HepG2 (cell line): ENCODE measurements around the gene PSD. TPM values are rescaled to one million over a fixed set of nuclear protein-coding genes. Genes with fewer than 3 reads are reported as not detected.

Experiments used
- HOXA7 ChIP-seq: sonication (generic); formaldehyde crosslinking; IDR thresholded peaks from 2 replicates; pipeline ENCODE4 v1.8.1; 2022; ENCODE audit warnings: mild to moderate bottlenecking, missing genetic modification reagents, moderate library complexity
- JUN ChIP-seq: sonication (generic); formaldehyde crosslinking; IDR thresholded peaks from 2 replicates; pipeline ENCODE4 v1.4.0; 2020; ENCODE audit warnings: mild to moderate bottlenecking, missing genetic modification reagents
- KDM1A ChIP-seq: IDR thresholded peaks from 2 replicates; pipeline ENCODE4 v1.6.1; 2016; ENCODE audit warnings: missing compliant biosample characterization
- MIER3 ChIP-seq: IDR thresholded peaks from 2 replicates; pipeline ENCODE4 v1.6.1; 2016; ENCODE audit warnings: missing compliant biosample characterization, borderline replicate concordance
- SNAPC2 ChIP-seq: sonication (generic); formaldehyde crosslinking; IDR thresholded peaks from 2 replicates; pipeline ENCODE4 v1.8.1; 2022; ENCODE audit warnings: mild to moderate bottlenecking, missing genetic modification reagents
- ZBTB10 ChIP-seq: sonication (generic); formaldehyde crosslinking; IDR thresholded peaks from 2 replicates; pipeline ENCODE4 v1.4.0; 2020; ENCODE audit warnings: missing genetic modification reagents, borderline replicate concordance
- ZNF275 ChIP-seq: sonication (generic); formaldehyde crosslinking; IDR thresholded peaks from 2 replicates; pipeline ENCODE4 v1.8.0; 2022; ENCODE audit warnings: missing genetic modification reagents, mild to moderate bottlenecking, inconsistent platforms, borderline replicate concordance
- ZNF430 ChIP-seq: sonication (generic); formaldehyde crosslinking; IDR thresholded peaks from 2 replicates; pipeline ENCODE4 v1.9.0; 2021; ENCODE audit warnings: mild to moderate bottlenecking, missing genetic modification reagents
- ZNF44 ChIP-seq: sonication (generic); formaldehyde crosslinking; IDR thresholded peaks from 2 replicates; pipeline ENCODE4 v1.5.1; 2020; ENCODE audit warnings: mild to moderate bottlenecking, missing genetic modification reagents
- ZNF609 ChIP-seq: sonication (generic); formaldehyde crosslinking; IDR thresholded peaks from 2 replicates; pipeline ENCODE4 v1.4.0; 2020; ENCODE audit warnings: mild to moderate bottlenecking, missing genetic modification reagents, borderline replicate concordance
- polyA plus RNA-seq, 8 experiments: library from polyadenylated mRNA; depleted of rRNA in 3 of 8; stranded (reverse) in 7 of 8; unstranded in 1 of 8; fragments of >200 nt; fragmentation: Illumina TruSeq in 4 of 8; extraction: Trizol in 4 of 8; gene quantifications; 2 replicates each; pipeline versions ENCODE4 v1.2.1 to v1.2.3, GENCODE V29; 2011 to 2016; ENCODE audit warnings: low read depth in 4 of 8, missing spikeins in 1 of 8, mixed read lengths in 1 of 8; ENCODE audit not compliant: insufficient read depth in 1 of 8
- total RNA-seq, 5 experiments: library from RNA; depleted of rRNA; stranded (reverse); fragments of >200 nt; fragmentation: Illumina TruSeq; extraction: Trizol; gene quantifications; 2 replicates each; pipeline ENCODE4 v1.2.3, GENCODE V29; 2016; ENCODE audit warnings: low read depth in 1 of 5
- TF ChIP-seq, protein P1 (sequence below): sonication (generic); formaldehyde crosslinking; IDR thresholded peaks from 2 replicates; pipeline ENCODE4 v1.4.0; 2020; ENCODE audit warnings: mild to moderate bottlenecking, missing genetic modification reagents
- TF ChIP-seq, protein P2 (sequence below): sonication (generic); formaldehyde crosslinking; conservative IDR thresholded peaks from 2 replicates; pipeline ENCODE4 v1.4.0; 2020; ENCODE audit warnings: missing genetic modification reagents
- TF ChIP-seq, protein P3 (sequence below): sonication (generic); formaldehyde crosslinking; IDR thresholded peaks from 2 replicates; pipeline ENCODE4 v1.8.1; 2023; ENCODE audit warnings: mild to moderate bottlenecking, inconsistent platforms, moderate library complexity, missing genetic modification reagents, borderline replicate concordance

The PSD gene
- total and polyA plus RNA-seq, 2 of the 13 experiments (the other 11 are each of a cell fraction or from before 2014, with no cell fraction given), result 0.35 to 0.58 TPM

- TF ChIP-seq ZNF609 (peak; percentile 48; the same call in 1 of the 2 replicates), KDM1A (no peak), ZNF44 (CRISPR knock-in tag) (peak; percentile 50; the same call in 1 of the 2 replicates), MIER3 (CRISPR knock-in tag) (peak; percentile 65; the same call in 1 of the 2 replicates), SNAPC2 (CRISPR knock-in tag) (0 out of 2 replicates have a peak, but pooled peaks have one; percentile 30), ZNF275 (CRISPR knock-in tag) (no peak; the same call in 1 of the 2 replicates), ZNF430 (CRISPR knock-in tag) (no peak), HOXA7 (CRISPR knock-in tag) (no peak), JUN (CRISPR knock-in tag) (no peak), ZBTB10 (CRISPR knock-in tag) (no peak)
- TF ChIP-seq, protein P1, sequence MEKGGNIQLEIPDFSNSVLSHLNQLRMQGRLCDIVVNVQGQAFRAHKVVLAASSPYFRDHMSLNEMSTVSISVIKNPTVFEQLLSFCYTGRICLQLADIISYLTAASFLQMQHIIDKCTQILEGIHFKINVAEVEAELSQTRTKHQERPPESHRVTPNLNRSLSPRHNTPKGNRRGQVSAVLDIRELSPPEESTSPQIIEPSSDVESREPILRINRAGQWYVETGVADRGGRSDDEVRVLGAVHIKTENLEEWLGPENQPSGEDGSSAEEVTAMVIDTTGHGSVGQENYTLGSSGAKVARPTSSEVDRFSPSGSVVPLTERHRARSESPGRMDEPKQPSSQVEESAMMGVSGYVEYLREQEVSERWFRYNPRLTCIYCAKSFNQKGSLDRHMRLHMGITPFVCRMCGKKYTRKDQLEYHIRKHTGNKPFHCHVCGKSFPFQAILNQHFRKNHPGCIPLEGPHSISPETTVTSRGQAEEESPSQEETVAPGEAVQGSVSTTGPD, result no peak
- TF ChIP-seq, protein P2, sequence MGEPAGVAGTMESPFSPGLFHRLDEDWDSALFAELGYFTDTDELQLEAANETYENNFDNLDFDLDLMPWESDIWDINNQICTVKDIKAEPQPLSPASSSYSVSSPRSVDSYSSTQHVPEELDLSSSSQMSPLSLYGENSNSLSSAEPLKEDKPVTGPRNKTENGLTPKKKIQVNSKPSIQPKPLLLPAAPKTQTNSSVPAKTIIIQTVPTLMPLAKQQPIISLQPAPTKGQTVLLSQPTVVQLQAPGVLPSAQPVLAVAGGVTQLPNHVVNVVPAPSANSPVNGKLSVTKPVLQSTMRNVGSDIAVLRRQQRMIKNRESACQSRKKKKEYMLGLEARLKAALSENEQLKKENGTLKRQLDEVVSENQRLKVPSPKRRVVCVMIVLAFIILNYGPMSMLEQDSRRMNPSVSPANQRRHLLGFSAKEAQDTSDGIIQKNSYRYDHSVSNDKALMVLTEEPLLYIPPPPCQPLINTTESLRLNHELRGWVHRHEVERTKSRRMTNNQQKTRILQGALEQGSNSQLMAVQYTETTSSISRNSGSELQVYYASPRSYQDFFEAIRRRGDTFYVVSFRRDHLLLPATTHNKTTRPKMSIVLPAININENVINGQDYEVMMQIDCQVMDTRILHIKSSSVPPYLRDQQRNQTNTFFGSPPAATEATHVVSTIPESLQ, result no peak
- TF ChIP-seq, protein P3, sequence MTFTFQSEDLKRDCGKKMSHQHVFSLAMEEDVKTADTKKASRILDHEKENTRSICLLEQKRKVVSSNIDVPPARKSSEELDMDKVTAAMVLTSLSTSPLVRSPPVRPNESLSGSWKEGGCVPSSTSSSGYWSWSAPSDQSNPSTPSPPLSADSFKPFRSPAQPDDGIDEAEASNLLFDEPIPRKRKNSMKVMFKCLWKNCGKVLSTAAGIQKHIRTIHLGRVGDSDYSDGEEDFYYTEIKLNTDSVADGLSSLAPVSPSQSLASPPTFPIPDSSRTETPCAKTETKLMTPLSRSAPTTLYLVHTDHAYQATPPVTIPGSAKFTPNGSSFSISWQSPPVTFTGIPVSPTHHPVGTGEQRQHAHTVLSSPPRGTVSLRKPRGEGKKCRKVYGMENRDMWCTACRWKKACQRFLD (CRISPR knock-in tag), result no peak; the same call in 1 of the 2 replicates
Observed at GRCh38 chr10:102432162-102432950, 13.8 kb upstream of the PSD start, which contains the start of gene CUEDC2 (continued).
